SK-N-SH treated with all-trans-retinoic acid at 6 μM for 48 hours (cell line): ENCODE data around the gene BROX.

Experiments
- ATAC-seq: fragments of 200-7000 bp; cut with Tn5 transposase; 3 replicates; pipeline ENCODE4 v1.9.1; 2020; ENCODE audit warnings: mild to moderate bottlenecking, moderate library complexity
- ARNTL ChIP-seq: fragments of 450-650 bp; formaldehyde crosslinking; IDR thresholded peaks from 2 replicates; pipeline ENCODE4 v1.5.0; 2020; ENCODE audit warnings: low read depth, mild to moderate bottlenecking, moderate library complexity, borderline replicate concordance
- BACH2 ChIP-seq: fragments of 250-450 bp; sonication (Bioruptor Pico); IDR thresholded peaks from 2 replicates; pipeline ENCODE4 v1.9.0; 2021; ENCODE audit warnings: mild to moderate bottlenecking, borderline replicate concordance
- CSDC2 ChIP-seq: fragments of 250-450 bp; sonication (Bioruptor Pico); IDR thresholded peaks from 2 replicates; pipeline ENCODE4 v1.5.0; 2020; ENCODE audit warnings: mild to moderate bottlenecking, moderate library complexity
- GLIS3 ChIP-seq: fragments of 250-450 bp; sonication (Bioruptor Pico); IDR thresholded peaks from 2 replicates; pipeline ENCODE4 v1.5.0; 2020; ENCODE audit warnings: mild to moderate bottlenecking, moderate library complexity
- ISL1 ChIP-seq: fragments of 250-450 bp; sonication (Bioruptor Pico); IDR thresholded peaks from 2 replicates; pipeline ENCODE4 v2.1.2; 2022; ENCODE audit warnings: mild to moderate bottlenecking, moderate library complexity
- OSR1 ChIP-seq: fragments of 250-450 bp; sonication (Bioruptor Pico); IDR thresholded peaks from 2 replicates; pipeline ENCODE4 v1.8.0; 2022; ENCODE audit warnings: moderate library complexity, mild to moderate bottlenecking, inconsistent platforms
- PPARA ChIP-seq: fragments of 250-450 bp; sonication (Bioruptor Pico); IDR thresholded peaks from 2 replicates; pipeline ENCODE4 v1.5.0; 2020; ENCODE audit warnings: mild to moderate bottlenecking, borderline replicate concordance
- RARB ChIP-seq: fragments of 250-450 bp; sonication (Bioruptor Pico); IDR thresholded peaks from 2 replicates; pipeline ENCODE4 v1.8.0; 2021; ENCODE audit warnings: mild to moderate bottlenecking, moderate library complexity
- SNAI2 ChIP-seq: fragments of 250-450 bp; sonication (Bioruptor Pico); IDR thresholded peaks from 2 replicates; pipeline ENCODE4 v1.5.0; 2020; ENCODE audit warnings: mild to moderate bottlenecking, moderate library complexity
- TCF4 ChIP-seq: fragments of 250-450 bp; sonication (Bioruptor Pico); IDR thresholded peaks from 2 replicates; pipeline ENCODE4 v1.8.0; 2021; ENCODE audit warnings: mild to moderate bottlenecking, moderate library complexity, borderline replicate concordance
- TOX ChIP-seq: fragments of 250-450 bp; sonication (Bioruptor Pico); IDR thresholded peaks from 2 replicates; pipeline ENCODE4 v1.8.0; 2021; ENCODE audit warnings: mild to moderate bottlenecking, moderate library complexity, borderline replicate concordance
- ZC3H10 ChIP-seq: fragments of 250-450 bp; sonication (Bioruptor Pico); IDR thresholded peaks from 2 replicates; pipeline ENCODE4 v1.5.1; 2021; ENCODE audit warnings: mild to moderate bottlenecking, moderate library complexity
- ZFP3 ChIP-seq: fragments of 250-450 bp; sonication (Bioruptor Pico); IDR thresholded peaks from 2 replicates; pipeline ENCODE4 v1.5.0; 2020; ENCODE audit warnings: mild to moderate bottlenecking, moderate library complexity
- ZFP30 ChIP-seq: fragments of 450-650 bp; formaldehyde crosslinking; IDR thresholded peaks from 2 replicates; pipeline ENCODE4 v1.5.0; 2022; ENCODE audit warnings: mild to moderate bottlenecking, moderate library complexity
- ZNF565 ChIP-seq: fragments of 450-650 bp; formaldehyde crosslinking; conservative IDR thresholded peaks from 2 replicates; pipeline ENCODE4 v1.5.0; 2020; ENCODE audit warnings: low read depth, mild to moderate bottlenecking, moderate library complexity
- ZNF70 ChIP-seq: fragments of 450-650 bp; formaldehyde crosslinking; IDR thresholded peaks from 2 replicates; pipeline ENCODE4 v1.5.0; 2020; ENCODE audit warnings: mild to moderate bottlenecking, moderate library complexity
- TF ChIP-seq, protein P1 (sequence below): fragments of 250-450 bp; sonication (Bioruptor Pico); IDR thresholded peaks from 2 replicates; pipeline ENCODE4 v1.5.0; 2020; ENCODE audit warnings: mild to moderate bottlenecking, moderate library complexity
- TF ChIP-seq, protein P2 (sequence below): fragments of 250-450 bp; sonication (Bioruptor Pico); IDR thresholded peaks from 2 replicates; pipeline ENCODE4 v1.5.1; 2021; ENCODE audit warnings: mild to moderate bottlenecking, moderate library complexity
- TF ChIP-seq, protein P3 (sequence below): fragments of 250-450 bp; sonication (Bioruptor Pico); IDR thresholded peaks from 2 replicates; pipeline ENCODE4 v1.8.0; 2020; ENCODE audit warnings: mild to moderate bottlenecking, moderate library complexity, borderline replicate concordance
- TF ChIP-seq, protein P4 (sequence below): fragments of 250-450 bp; sonication (Bioruptor Pico); IDR thresholded peaks from 2 replicates; pipeline ENCODE4 v1.5.1; 2020; ENCODE audit warnings: low read depth, mild to moderate bottlenecking, moderate library complexity

Gene BROX

DNA sequence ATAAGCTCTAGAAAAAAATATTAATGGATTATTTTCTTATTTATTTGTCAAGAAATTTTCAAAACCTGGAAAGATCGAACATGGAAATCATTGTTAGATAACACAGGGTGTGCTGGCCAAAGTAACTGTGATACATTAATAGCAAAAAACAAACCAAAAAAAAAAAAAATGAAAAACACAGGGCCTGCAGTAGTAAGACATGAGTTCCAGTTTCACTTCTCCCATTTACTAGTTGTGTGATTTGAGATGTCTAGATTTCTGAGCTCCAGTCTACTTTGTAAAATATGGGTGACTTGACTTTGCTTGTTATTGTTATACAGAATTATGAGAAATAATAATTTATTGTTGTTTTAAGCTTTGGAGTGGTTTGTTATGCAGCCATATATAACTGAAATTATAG, 38.3 kb downstream of the BROX start:
- TF ChIP-seq SNAI2 (CRISPR knock-in tag) (no peak), PPARA (CRISPR knock-in tag) (no peak), ZC3H10 (no peak), ZFP3 (CRISPR knock-in tag) (no peak), CSDC2 (CRISPR knock-in tag) (no peak), BACH2 (no peak), ISL1 (CRISPR knock-in tag) (no peak), GLIS3 (CRISPR knock-in tag) (no peak), ZFP30 (no peak), TCF4 (CRISPR knock-in tag) (no peak)
- TF ChIP-seq, protein P1, sequence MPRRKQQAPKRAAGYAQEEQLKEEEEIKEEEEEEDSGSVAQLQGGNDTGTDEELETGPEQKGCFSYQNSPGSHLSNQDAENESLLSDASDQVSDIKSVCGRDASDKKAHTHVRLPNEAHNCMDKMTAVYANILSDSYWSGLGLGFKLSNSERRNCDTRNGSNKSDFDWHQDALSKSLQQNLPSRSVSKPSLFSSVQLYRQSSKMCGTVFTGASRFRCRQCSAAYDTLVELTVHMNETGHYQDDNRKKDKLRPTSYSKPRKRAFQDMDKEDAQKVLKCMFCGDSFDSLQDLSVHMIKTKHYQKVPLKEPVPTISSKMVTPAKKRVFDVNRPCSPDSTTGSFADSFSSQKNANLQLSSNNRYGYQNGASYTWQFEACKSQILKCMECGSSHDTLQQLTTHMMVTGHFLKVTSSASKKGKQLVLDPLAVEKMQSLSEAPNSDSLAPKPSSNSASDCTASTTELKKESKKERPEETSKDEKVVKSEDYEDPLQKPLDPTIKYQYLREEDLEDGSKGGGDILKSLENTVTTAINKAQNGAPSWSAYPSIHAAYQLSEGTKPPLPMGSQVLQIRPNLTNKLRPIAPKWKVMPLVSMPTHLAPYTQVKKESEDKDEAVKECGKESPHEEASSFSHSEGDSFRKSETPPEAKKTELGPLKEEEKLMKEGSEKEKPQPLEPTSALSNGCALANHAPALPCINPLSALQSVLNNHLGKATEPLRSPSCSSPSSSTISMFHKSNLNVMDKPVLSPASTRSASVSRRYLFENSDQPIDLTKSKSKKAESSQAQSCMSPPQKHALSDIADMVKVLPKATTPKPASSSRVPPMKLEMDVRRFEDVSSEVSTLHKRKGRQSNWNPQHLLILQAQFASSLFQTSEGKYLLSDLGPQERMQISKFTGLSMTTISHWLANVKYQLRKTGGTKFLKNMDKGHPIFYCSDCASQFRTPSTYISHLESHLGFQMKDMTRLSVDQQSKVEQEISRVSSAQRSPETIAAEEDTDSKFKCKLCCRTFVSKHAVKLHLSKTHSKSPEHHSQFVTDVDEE: no peak
- TF ChIP-seq, protein P2, sequence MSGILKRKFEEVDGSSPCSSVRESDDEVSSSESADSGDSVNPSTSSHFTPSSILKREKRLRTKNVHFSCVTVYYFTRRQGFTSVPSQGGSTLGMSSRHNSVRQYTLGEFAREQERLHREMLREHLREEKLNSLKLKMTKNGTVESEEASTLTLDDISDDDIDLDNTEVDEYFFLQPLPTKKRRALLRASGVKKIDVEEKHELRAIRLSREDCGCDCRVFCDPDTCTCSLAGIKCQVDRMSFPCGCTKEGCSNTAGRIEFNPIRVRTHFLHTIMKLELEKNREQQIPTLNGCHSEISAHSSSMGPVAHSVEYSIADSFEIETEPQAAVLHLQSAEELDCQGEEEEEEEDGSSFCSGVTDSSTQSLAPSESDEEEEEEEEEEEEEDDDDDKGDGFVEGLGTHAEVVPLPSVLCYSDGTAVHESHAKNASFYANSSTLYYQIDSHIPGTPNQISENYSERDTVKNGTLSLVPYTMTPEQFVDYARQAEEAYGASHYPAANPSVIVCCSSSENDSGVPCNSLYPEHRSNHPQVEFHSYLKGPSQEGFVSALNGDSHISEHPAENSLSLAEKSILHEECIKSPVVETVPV (CRISPR knock-in tag): no peak
- TF ChIP-seq, protein P3, sequence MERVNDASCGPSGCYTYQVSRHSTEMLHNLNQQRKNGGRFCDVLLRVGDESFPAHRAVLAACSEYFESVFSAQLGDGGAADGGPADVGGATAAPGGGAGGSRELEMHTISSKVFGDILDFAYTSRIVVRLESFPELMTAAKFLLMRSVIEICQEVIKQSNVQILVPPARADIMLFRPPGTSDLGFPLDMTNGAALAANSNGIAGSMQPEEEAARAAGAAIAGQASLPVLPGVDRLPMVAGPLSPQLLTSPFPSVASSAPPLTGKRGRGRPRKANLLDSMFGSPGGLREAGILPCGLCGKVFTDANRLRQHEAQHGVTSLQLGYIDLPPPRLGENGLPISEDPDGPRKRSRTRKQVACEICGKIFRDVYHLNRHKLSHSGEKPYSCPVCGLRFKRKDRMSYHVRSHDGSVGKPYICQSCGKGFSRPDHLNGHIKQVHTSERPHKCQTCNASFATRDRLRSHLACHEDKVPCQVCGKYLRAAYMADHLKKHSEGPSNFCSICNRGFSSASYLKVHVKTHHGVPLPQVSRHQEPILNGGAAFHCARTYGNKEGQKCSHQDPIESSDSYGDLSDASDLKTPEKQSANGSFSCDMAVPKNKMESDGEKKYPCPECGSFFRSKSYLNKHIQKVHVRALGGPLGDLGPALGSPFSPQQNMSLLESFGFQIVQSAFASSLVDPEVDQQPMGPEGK (CRISPR knock-in tag): no peak
- ATAC-seq: no peak

DNA sequence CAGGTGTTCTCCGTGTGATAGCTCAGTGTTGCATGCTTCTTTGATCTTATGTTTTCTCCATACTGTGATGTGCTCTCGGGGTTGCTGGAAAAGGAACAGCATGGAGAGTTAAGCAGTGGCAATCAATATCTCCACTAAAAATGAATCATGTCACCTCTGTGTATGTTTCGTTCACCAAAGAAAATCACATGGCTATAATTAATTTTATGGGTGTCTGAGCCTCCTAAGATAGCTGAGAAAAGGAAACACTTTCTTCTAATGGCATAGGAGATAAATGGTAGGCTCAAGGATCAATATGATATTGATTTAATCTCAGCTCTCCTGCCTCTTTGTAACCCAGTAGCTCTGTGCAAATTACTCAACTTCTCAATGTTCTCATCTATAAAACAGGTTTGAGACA, 38.9 kb downstream of the BROX start:
- TF ChIP-seq ZC3H10 (no peak), PPARA (CRISPR knock-in tag) (no peak), GLIS3 (CRISPR knock-in tag) (no peak), ZFP3 (CRISPR knock-in tag) (no peak), BACH2 (no peak), ZFP30 (no peak), ZNF70 (CRISPR knock-in tag) (no peak), ZNF565 (CRISPR knock-in tag) (no peak), OSR1 (CRISPR knock-in tag) (no peak), RARB (CRISPR knock-in tag) (no peak), TOX (CRISPR knock-in tag) (no peak), SNAI2 (CRISPR knock-in tag) (no peak), TCF4 (CRISPR knock-in tag) (no peak), CSDC2 (CRISPR knock-in tag) (no peak), ARNTL (CRISPR knock-in tag) (no peak)
- TF ChIP-seq, protein P1: no peak
- TF ChIP-seq, protein P2 (CRISPR knock-in tag): no peak
- TF ChIP-seq, protein P3 (CRISPR knock-in tag): no peak
- TF ChIP-seq, protein P4, sequence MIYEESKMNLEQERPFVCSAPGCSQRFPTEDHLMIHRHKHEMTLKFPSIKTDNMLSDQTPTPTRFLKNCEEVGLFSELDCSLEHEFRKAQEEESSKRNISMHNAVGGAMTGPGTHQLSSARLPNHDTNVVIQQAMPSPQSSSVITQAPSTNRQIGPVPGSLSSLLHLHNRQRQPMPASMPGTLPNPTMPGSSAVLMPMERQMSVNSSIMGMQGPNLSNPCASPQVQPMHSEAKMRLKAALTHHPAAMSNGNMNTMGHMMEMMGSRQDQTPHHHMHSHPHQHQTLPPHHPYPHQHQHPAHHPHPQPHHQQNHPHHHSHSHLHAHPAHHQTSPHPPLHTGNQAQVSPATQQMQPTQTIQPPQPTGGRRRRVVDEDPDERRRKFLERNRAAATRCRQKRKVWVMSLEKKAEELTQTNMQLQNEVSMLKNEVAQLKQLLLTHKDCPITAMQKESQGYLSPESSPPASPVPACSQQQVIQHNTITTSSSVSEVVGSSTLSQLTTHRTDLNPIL (CRISPR knock-in tag): no peak
- no peak for ATAC-seq
